Mononuclear cell (primary cell): ENCODE data around the gene SERPIND1. TPM values are rescaled to one million over a fixed set of nuclear protein-coding genes. Genes with fewer than 3 reads are reported as not detected.

Source experiments
- H3K27me3 ChIP-seq: 2 replicates; pipeline ENCODE4 v1.6.0; 2011; ENCODE audit warnings: low read length, control low read depth; ENCODE audit not compliant: insufficient read depth
- H3K4me1 ChIP-seq: 2 replicates; pipeline ENCODE4 v1.5.1; 2011; ENCODE audit warnings: mild to moderate bottlenecking, low read length, control low read depth; ENCODE audit not compliant: insufficient read depth
- H3K4me3 ChIP-seq: 2 replicates; pipeline ENCODE4 v1.5.1; 2011; ENCODE audit warnings: mild to moderate bottlenecking, low read length, moderate library complexity
- H3K9me3 ChIP-seq: 2 replicates; pipeline ENCODE4 v1.5.1; 2011; ENCODE audit warnings: low read depth, mild to moderate bottlenecking, control low read depth, low read length
- total RNA-seq: library from RNA; depleted of rRNA; stranded (reverse); fragments of >200 nt; gene quantifications from one replicate; pipeline ENCODE4 v1.2.3, GENCODE V29; 2012

The SERPIND1 gene
- total RNA-seq, 1 donor, result not detected

GRCh38 chr22:20788627-20789344 lies 14.9 kb downstream of the SERPIND1 start:
- H3K4me1 ChIP-seq, result peaks cover 4% of the 10 kb centered on the region
- no peaks in the 10 kb centered on the region for H3K9me3 ChIP-seq
- no peaks in the 10 kb centered on the region for H3K27me3 ChIP-seq
- H3K4me3 ChIP-seq, result no peak overlapping the region

- no peaks in the 10 kb centered on the region for H3K4me1 ChIP-seq
- no peaks in the 10 kb centered on the region for H3K9me3 ChIP-seq
- H3K4me3 ChIP-seq, result no peak overlapping the region
- no peaks in the 10 kb centered on the region for H3K27me3 ChIP-seq
Measured at GRCh38 chr22:20792221-20792965, 18.5 kb downstream of the SERPIND1 start.

- H3K4me1 ChIP-seq, result no peaks in the 10 kb centered on the region
- no peaks in the 10 kb centered on the region for H3K9me3 ChIP-seq
- H3K4me3 ChIP-seq, result no peak overlapping the region
- no peaks in the 10 kb centered on the region for H3K27me3 ChIP-seq
Measured at GRCh38 chr22:20792966-20793728, 19.2 kb downstream of the SERPIND1 start.

GRCh38 chr22:20793748-20794649 lies 20.1 kb downstream of the SERPIND1 start:
- no peaks in the 10 kb centered on the region for H3K27me3 ChIP-seq
- no peaks in the 10 kb centered on the region for H3K4me1 ChIP-seq
- H3K9me3 ChIP-seq, result no peaks in the 10 kb centered on the region
- no peak overlapping the region for H3K4me3 ChIP-seq

GRCh38 chr22:20794650-20795413 lies 20.9 kb downstream of the SERPIND1 start:
- Histone ChIP-seq H3K4me1 (no peaks in the 10 kb centered on the region), H3K27me3 (no peaks in the 10 kb centered on the region), H3K9me3 (no peaks in the 10 kb centered on the region), H3K4me3 (no peak overlapping the region)

GRCh38 chr22:20796731-20797130 lies 22.8 kb downstream of the SERPIND1 start:
- H3K27me3 ChIP-seq, result no peaks in the 10 kb centered on the region
- no peak overlapping the region for H3K4me3 ChIP-seq
- no peaks in the 10 kb centered on the region for H3K4me1 ChIP-seq
- no peaks in the 10 kb centered on the region for H3K9me3 ChIP-seq

GRCh38 chr22:20798218-20798617 lies 24.3 kb downstream of the SERPIND1 start:
- no peak overlapping the region for H3K4me3 ChIP-seq
- no peaks in the 10 kb centered on the region for H3K9me3 ChIP-seq
- no peaks in the 10 kb centered on the region for H3K4me1 ChIP-seq
- no peaks in the 10 kb centered on the region for H3K27me3 ChIP-seq

GRCh38 chr22:20798974-20799373 lies 25.1 kb downstream of the SERPIND1 start:
- no peak overlapping the region for H3K4me3 ChIP-seq
- H3K4me1 ChIP-seq, result no peaks in the 10 kb centered on the region
- H3K9me3 ChIP-seq, result no peaks in the 10 kb centered on the region
- H3K27me3 ChIP-seq, result no peaks in the 10 kb centered on the region

GRCh38 chr22:20799449-20799848 lies 25.5 kb downstream of the SERPIND1 start:
- Histone ChIP-seq H3K4me3 (no peak overlapping the region), H3K27me3 (no peaks in the 10 kb centered on the region), H3K9me3 (no peaks in the 10 kb centered on the region), H3K4me1 (no peaks in the 10 kb centered on the region)

GRCh38 chr22:20802452-20802851 lies 28.5 kb downstream of the SERPIND1 start:
- Histone ChIP-seq H3K27me3 (no peaks in the 10 kb centered on the region), H3K9me3 (no peaks in the 10 kb centered on the region), H3K4me1 (no peaks in the 10 kb centered on the region), H3K4me3 (no peak overlapping the region)

GRCh38 chr22:20802922-20803553 lies 29.1 kb downstream of the SERPIND1 start:
- H3K27me3 ChIP-seq, result no peaks in the 10 kb centered on the region
- H3K4me1 ChIP-seq, result no peaks in the 10 kb centered on the region
- H3K9me3 ChIP-seq, result no peaks in the 10 kb centered on the region
- no peak overlapping the region for H3K4me3 ChIP-seq

- Histone ChIP-seq H3K4me3 (no peak overlapping the region), H3K4me1 (no peaks in the 10 kb centered on the region), H3K27me3 (no peaks in the 10 kb centered on the region), H3K9me3 (no peaks in the 10 kb centered on the region)
Measured at GRCh38 chr22:20803696-20804324, 29.9 kb downstream of the SERPIND1 start.

- no peak overlapping the region for H3K4me3 ChIP-seq
- no peaks in the 10 kb centered on the region for H3K4me1 ChIP-seq
- H3K27me3 ChIP-seq, result no peaks in the 10 kb centered on the region
- no peaks in the 10 kb centered on the region for H3K9me3 ChIP-seq
Measured at GRCh38 chr22:20804650-20805049, 30.7 kb downstream of the SERPIND1 start.
